GM19193 (cell line): ENCODE data around the gene OR1B1.
"Not testable (repeated sequence)": the region's sequence is repeated elsewhere in the genome, so short reads cannot be mapped to it uniquely, and the experiment has no call there.

Experiments
- POLR2A ChIP-seq: IDR thresholded peaks from 4 replicates; pipeline ENCODE4 v1.6.1; 2011; ENCODE audit not compliant: insufficient read depth, insufficient read length; ENCODE audit errors: extremely low read depth

OR1B1 gene

DNA sequence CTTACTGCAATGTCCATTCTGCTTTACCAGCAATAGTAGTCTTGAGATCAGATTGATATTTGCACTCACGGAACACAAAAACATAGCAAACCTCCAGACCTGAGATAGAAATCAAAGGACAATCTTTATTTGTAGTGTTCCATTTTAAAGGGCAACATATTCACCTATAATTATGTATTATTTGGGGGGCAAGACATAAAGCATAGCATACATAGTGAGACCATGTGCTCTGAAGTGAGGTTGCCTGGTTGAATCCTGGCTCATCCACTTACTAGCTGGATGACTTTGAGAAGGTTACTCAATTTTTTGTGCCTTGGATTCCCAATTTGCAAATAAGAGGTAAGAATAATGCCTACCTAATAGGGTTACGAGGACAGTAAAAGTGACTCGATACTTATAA is at the start of gene OR1B1:
Gene OR1B1, minus strand, starts transcription at position 101 of the 400 bp plus-strand sequence.
- TF ChIP-seq POLR2A: no peak

DNA sequence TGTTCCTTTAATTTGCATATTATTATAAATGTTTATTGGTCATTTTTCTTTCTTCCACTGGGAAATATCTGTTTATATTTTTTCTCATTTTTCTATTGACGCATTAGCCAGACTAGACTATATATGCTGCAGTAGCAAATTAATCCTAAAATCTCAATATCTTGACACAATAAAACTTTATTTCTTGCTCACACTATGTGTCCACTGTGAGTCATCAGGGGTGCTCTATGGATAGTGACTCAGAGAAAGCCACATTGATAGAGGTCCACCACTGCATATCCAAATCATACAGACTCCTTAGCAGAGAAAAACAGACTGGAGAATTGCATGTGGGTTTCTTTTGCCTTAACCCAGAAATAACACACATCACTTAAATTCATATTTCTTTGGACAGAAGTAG is 38.3 kb upstream of the OR1B1 start:
- no peak for TF ChIP-seq POLR2A

DNA sequence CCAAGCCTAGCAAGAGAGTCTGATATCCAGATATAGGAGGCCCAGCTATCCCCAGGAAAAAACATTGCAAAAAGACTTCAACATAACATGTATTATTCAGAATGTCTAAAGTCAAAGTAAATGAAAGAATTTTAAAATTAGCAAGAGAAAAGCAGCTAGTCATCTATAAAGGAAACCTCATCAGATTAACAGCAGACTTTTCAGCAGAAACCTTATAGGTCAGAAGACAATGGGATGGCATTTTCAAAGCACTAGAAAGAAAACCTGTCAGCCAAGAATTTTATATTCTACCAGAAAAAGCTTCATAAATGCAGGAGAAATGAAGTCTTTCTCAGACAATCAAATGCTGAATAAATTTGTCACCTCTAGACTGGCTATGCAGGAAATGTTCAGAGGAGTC is 27.4 kb upstream of the OR1B1 start:
- TF ChIP-seq POLR2A: no peak

DNA sequence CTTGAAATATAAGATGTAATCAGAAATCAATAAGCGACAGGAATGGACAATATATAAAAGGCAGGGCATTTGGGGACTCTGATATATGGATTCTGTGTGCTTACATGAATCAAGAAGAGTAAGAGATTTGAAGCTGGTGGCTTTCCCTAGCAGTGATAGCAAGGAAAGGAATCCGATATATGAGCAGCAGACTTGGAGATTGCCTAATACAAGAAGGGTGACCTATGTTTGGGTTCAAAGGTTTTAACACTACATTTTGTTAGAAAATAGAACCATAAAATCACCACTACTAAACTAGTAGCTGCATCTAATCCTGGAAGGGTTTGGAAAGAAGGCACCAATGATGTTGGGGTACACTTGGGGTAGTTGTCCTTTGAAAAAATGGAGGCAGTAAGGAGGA is 15.1 kb upstream of the OR1B1 start:
- no peak for TF ChIP-seq POLR2A

DNA sequence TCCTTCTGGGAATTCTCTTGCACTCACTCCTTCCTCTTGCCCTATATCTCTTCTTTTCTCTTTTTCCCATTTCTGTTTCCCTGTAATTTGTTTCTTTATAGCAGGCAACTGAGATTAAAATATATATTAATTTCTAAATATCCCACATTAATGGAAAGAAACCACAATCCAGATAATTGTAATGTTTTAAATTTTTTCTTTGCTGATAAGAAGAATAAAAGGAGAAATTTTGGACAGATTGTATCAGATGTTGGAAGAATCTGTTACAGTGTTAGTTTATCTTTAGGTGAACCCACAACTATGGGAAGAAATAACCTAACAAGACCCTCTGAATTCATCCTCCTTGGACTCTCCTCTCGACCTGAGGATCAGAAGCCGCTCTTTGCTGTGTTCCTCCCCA is 4.0 kb upstream of the OR1B1 start, which contains the start of gene OR1L1:
Gene OR1L1, plus strand, starts transcription at position 301 of the 400 bp plus-strand sequence. Its CDS starts 0 bp downstream, at position 301.
- TF ChIP-seq POLR2A: no peak

DNA sequence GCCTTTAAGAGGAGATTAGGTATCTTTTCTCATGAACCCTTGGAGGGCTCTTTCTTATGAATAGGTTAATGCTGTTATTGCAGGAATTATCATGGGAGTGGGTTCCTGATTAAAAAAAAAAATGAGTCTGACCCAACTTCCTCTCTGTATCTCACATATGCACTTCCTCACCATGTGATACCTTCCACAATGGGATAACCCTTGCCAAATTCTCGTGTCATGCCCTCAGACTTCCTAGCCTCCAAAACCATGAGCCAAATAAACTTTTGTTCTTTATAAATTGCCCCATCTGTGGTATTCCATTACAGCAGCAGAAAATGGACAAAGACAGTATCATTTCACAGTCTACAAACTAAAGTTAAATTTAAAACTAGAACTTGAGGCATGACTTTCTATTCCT is 1.0 kb downstream of the OR1B1 start:
- no peak for TF ChIP-seq POLR2A

DNA sequence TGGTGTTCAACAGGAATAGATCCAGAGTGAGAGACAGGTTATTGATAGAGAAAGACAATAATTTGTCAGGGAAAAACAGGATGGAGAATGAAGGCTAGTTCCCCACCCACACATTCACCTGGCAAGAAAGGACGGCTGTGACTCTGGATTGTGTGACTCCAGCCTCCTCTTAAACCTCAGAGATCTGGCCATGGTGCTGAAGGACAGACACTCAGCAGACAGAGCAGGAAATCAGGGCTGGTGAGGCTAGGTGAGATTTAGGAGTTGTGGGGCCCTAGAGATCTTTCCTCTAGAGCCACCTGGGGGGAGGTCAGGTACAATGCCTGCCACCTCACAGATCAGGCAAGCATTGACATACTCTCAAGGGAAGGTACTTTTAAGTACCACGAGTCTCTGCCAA is 15.2 kb downstream of the OR1B1 start:
- TF ChIP-seq POLR2A: no peak

DNA sequence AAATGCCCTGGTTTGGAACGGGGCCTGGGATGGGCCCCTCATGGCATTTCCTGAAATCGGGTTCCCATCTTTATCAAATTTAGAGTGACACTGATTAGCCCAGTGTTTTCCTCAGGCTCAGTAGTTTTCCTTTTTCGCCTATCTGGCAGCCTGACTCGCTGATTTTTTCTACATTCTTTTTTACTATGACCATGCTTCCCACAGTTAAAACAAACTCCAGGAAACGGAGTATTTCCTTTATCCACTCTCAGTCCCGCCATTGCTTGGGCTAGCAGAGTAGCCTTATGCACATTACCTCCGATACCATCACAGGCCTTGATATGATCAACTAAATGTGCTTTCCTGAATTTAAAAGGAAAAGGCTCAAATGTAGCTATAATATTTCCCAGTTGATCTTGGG is 37.4 kb downstream of the OR1B1 start:
- no peak for TF ChIP-seq POLR2A

DNA sequence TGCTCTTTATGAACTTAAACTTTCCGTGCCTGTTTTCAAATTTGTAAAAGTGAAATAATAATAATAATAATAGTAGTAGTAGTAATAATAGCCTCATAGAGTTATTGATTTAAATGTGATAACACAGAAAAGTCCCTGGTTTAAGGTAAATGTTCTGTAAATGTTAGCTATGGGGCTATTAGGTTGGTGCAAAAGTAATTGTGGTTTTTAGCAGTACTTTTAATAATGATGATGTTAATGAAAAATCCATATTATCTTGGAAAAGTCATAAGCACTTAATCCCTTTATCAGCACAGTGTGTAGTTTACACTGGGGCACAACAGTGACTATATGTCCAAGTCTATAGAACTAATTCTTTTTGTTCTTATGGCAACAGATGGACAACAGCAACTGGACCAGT is 43.1 kb downstream of the OR1B1 start, which contains the start of gene OR1Q1:
Gene OR1Q1, plus strand, starts transcription at position 377 of the 400 bp plus-strand sequence. Its CDS starts 0 bp downstream, at position 377.
- TF ChIP-seq POLR2A: no peak

DNA sequence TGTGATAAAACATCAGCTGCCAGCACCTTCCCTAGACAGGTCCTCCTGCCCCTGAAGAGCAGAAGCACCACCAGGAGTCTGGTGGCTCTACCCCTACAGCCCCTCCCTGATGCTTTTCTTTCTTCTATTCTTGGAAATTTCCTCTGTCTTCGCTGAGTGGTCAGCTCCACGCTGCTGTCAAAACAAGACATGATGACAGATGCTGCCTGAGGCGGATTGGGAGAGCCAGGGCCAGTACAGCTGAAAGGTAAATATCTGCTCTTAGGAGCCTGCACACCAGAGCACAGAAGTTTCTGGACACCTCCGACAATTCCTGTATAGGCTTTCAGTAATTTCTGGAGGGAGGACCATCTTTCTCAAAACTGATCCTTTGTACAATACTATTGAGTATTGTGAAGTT is 47.6 kb downstream of the OR1B1 start:
- TF ChIP-seq POLR2A: no peak

DNA sequence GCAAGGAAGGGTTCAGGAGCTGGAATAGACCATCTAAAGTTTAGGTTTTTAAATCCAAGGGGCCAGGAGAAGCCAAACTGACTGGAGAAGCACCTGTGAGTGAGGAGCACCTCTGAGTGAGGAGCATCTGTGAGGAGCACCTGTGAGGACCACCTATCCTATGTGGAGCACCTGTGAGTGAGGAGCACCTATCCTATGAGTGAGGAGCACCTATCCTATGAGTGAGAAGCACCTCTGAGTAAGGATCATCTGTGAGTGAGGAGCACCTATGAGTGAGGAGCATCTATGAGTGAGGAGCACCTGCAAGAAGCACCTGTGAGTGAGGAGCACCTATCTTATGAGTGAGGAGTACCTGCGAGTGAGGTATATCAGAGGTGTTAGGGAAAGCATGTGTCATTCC is 50.8 kb downstream of the OR1B1 start:
- TF ChIP-seq POLR2A: no peak

DNA sequence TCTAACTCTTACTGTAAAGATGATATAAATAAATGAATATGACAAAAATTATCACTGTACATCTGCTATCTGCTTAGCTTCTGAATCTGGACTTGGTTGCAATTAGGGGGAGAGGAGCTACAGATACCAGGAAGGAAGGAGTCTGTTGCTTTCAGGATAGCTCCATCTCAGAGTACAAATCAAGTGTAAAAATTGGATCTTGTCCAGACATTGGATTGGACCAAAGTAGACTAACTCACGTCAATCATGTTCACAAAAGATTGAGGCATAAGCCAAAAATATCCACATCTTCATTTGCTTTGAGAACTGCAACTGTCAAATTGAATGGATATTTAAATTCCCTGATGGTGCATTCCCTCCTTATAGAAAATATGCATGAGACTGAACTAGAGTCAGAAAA is 51.7 kb downstream of the OR1B1 start:
- TF ChIP-seq POLR2A: no peak

DNA sequence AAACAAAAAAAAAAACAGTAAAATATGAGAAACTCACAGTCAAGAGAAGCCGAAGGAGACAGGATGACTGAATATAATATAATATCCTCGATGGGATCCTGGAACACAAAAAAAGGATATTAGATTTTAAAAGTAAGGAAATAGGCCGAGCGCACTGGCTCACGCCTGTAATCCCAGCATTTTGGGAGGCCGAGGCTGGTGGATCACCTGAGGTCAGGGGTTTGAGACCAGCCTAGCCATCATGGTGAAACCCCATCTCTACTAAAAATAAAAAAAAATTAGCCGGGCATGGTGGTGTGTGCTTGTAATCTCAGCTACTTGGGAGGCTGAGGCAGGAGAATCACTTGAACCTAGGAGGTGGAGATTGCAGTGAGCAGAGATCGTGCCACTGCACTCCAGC is 74.1 kb downstream of the OR1B1 start, which contains the start of gene OR1L8:
Gene OR1L8, minus strand, starts transcription at position 101 of the 400 bp plus-strand sequence. CDS start 14,907 bp downstream, outside the sequence.
- not testable (repeated sequence) for TF ChIP-seq POLR2A

DNA sequence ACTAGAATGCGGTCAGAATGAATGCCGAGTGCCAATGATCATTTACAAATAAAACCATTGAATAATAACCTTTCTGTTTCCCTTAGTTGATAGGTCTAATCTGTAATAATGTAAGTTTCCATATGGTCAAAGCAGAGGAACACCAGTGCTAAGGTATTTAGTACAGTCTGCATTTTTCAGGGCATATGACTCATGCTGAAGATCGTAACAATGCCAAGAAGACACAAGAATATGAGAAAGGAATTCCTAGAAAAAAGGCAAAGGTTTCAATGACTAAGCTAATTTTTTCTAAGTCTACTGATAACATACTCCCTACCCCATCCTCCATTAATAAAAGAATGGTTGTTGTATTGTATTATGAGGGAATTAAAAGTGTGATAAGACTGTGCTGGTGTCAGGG is 77.1 kb downstream of the OR1B1 start:
- no peak for TF ChIP-seq POLR2A

DNA sequence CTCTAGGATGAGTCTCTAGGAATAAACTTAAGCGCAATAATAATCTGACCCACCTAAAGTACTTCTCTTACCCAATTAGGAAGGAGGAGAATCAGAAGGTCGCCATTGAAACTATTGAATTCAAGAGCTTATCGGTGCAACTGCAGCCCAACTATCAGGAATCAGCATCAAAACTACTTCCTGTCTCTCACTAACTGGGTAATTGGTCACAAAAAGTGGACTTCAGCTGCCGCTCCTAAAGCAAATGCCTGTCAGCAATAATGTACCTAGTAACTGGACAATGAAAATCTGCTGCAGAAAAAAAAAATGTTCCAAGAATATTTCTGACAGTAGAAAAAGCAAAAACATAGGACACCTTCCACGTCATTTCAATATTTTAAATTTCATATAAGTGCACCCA is 77.6 kb downstream of the OR1B1 start:
- no peak for TF ChIP-seq POLR2A
